HepG2 (cell line): Measurements from ENCODE around the gene LGALS8. TPM values are rescaled to one million over a fixed set of nuclear protein-coding genes. Genes with fewer than 3 reads are reported as not detected.

ENCODE experiments used
- MTA3 ChIP-seq: sonication (generic); formaldehyde crosslinking; IDR thresholded peaks from 2 replicates; pipeline ENCODE4 v1.4.0; 2020; ENCODE audit warnings: missing genetic modification reagents
- POLR2A ChIP-seq, 2 experiments: IDR thresholded peaks; 2 replicates each; pipeline ENCODE4 v1.6.1; 2011; ENCODE audit warnings: low read depth in 2 of 2, low read length in 2 of 2, mild to moderate bottlenecking in 1 of 2, moderate library complexity in 1 of 2; ENCODE audit not compliant: insufficient read depth in 1 of 2
- SAFB2 ChIP-seq: sonication (generic); formaldehyde crosslinking; IDR thresholded peaks from 2 replicates; pipeline ENCODE4 v1.5.1; 2020; ENCODE audit warnings: missing genetic modification reagents, low read depth, mild to moderate bottlenecking, borderline replicate concordance
- ZC3H4 ChIP-seq: sonication (generic); formaldehyde crosslinking; IDR thresholded peaks from 2 replicates; pipeline ENCODE4 v1.4.0; 2020; ENCODE audit warnings: missing genetic modification reagents, borderline replicate concordance
- ZMYM3 ChIP-seq: sonication (generic); formaldehyde crosslinking; IDR thresholded peaks from 2 replicates; pipeline ENCODE4 v1.5.1; 2020; ENCODE audit warnings: mild to moderate bottlenecking, missing genetic modification reagents
- ZNF501 ChIP-seq: sonication (generic); formaldehyde crosslinking; IDR thresholded peaks from 2 replicates; pipeline ENCODE4 v1.5.1; 2020; ENCODE audit warnings: mild to moderate bottlenecking, moderate library complexity, missing genetic modification reagents
- ZNF674 ChIP-seq: sonication (generic); formaldehyde crosslinking; IDR thresholded peaks from 2 replicates; pipeline ENCODE4 v1.5.0; 2020; ENCODE audit warnings: low read depth, mild to moderate bottlenecking, missing genetic modification reagents
- polyA plus RNA-seq, 8 experiments: library from polyadenylated mRNA; depleted of rRNA in 3 of 8; stranded (reverse) in 7 of 8; unstranded in 1 of 8; fragments of >200 nt; fragmentation: Illumina TruSeq in 4 of 8; extraction: Trizol in 4 of 8; gene quantifications; 2 replicates each; pipeline versions ENCODE4 v1.2.1 to v1.2.3, GENCODE V29; 2011 to 2016; ENCODE audit warnings: low read depth in 4 of 8, missing spikeins in 1 of 8, mixed read lengths in 1 of 8; ENCODE audit not compliant: insufficient read depth in 1 of 8
- total RNA-seq, 5 experiments: library from RNA; depleted of rRNA; stranded (reverse); fragments of >200 nt; fragmentation: Illumina TruSeq; extraction: Trizol; gene quantifications; 2 replicates each; pipeline ENCODE4 v1.2.3, GENCODE V29; 2016; ENCODE audit warnings: low read depth in 1 of 5
- TF ChIP-seq, protein P1 (sequence below), 2 experiments: fragments of 450-650 bp in 1 of 2; sonication (generic) in 1 of 2; formaldehyde crosslinking in 1 of 2; IDR thresholded peaks; 2 replicates each; pipeline versions ENCODE4 v1.6.1 to v1.8.0; 2016 to 2022; ENCODE audit warnings: antibody characterized with exemption in 1 of 2, mild to moderate bottlenecking in 1 of 2, missing genetic modification reagents in 1 of 2
- TF ChIP-seq, protein P2 (sequence below): sonication (generic); formaldehyde crosslinking; IDR thresholded peaks from 2 replicates; pipeline ENCODE4 v1.4.0; 2020; ENCODE audit warnings: missing genetic modification reagents, borderline replicate concordance
- TF ChIP-seq, protein P3 (sequence below): sonication (generic); formaldehyde crosslinking; IDR thresholded peaks from 2 replicates; pipeline ENCODE4 v1.5.0; 2020; ENCODE audit warnings: missing genetic modification reagents
- TF ChIP-seq, protein P4 (sequence below): sonication (generic); formaldehyde crosslinking; conservative IDR thresholded peaks from 2 replicates; pipeline ENCODE4 v1.5.0; 2020; ENCODE audit warnings: missing genetic modification reagents
- TF ChIP-seq, protein P5 (sequence below): sonication (generic); formaldehyde crosslinking; IDR thresholded peaks from 2 replicates; pipeline ENCODE4 v1.5.0; 2020; ENCODE audit warnings: missing genetic modification reagents

LGALS8 gene
- total and polyA plus RNA-seq, 2 of the 13 experiments (the other 11 are each of a cell fraction or from before 2014, with no cell fraction given), result 29.3 to 185 TPM

DNA sequence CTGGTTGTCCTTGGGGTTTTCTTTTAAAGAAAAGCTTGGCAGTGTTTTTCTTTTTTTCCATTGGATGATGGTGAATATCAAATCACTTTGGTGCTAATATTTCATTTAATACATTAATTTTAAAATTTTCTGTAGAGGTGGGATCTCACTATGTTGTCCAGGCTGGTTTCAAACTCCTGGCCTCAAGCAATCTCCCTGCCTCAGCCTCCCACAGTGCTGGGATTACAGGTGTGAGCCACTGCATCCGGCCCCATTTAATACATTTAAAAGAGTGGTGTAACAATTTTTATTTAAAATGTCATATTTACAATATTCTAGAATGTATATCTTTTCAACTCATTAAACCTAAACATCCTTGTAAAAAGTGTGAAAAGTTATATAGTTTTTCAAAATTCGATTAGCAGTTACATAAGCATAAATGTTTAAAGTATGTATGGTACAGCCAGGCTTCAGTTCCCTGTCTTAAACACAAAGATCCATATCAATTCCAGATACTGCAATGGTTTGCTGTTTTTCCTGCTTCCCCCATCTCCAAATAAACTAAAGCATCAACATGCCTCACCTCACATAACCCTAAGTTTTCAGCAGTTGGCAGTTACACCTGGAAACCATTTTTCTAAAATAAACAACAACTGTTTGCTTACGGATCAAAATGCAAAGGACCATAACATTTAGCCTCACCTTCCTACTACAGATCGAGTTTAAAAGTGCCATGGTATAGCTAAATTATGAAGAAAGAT is 8.9 kb upstream of the LGALS8 start (continued):
- TF ChIP-seq ZC3H4 (CRISPR knock-in tag) (no peak), SAFB2 (CRISPR knock-in tag) (no peak), ZMYM3 (no peak), MTA3 (CRISPR knock-in tag) (no peak), ZNF674 (CRISPR knock-in tag) (no peak), ZNF501 (CRISPR knock-in tag) (no peak), POLR2A (IDR thresholded peaks at IDR 0.05; ENCODE audit: insufficient read depth in 1 of 2, low read depth in 2 of 2, low read length in 2 of 2) (no peak)
- TF ChIP-seq, protein P1, sequence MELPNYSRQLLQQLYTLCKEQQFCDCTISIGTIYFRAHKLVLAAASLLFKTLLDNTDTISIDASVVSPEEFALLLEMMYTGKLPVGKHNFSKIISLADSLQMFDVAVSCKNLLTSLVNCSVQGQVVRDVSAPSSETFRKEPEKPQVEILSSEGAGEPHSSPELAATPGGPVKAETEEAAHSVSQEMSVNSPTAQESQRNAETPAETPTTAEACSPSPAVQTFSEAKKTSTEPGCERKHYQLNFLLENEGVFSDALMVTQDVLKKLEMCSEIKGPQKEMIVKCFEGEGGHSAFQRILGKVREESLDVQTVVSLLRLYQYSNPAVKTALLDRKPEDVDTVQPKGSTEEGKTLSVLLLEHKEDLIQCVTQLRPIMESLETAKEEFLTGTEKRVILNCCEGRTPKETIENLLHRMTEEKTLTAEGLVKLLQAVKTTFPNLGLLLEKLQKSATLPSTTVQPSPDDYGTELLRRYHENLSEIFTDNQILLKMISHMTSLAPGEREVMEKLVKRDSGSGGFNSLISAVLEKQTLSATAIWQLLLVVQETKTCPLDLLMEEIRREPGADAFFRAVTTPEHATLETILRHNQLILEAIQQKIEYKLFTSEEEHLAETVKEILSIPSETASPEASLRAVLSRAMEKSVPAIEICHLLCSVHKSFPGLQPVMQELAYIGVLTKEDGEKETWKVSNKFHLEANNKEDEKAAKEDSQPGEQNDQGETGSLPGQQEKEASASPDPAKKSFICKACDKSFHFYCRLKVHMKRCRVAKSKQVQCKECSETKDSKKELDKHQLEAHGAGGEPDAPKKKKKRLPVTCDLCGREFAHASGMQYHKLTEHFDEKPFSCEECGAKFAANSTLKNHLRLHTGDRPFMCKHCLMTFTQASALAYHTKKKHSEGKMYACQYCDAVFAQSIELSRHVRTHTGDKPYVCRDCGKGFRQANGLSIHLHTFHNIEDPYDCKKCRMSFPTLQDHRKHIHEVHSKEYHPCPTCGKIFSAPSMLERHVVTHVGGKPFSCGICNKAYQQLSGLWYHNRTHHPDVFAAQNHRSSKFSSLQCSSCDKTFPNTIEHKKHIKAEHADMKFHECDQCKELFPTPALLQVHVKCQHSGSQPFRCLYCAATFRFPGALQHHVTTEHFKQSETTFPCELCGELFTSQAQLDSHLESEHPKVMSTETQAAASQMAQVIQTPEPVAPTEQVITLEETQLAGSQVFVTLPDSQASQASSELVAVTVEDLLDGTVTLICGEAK (IDR thresholded peaks at IDR 0.05), result no peak
- TF ChIP-seq, protein P1 (CRISPR knock-in tag; IDR thresholded peaks at IDR 0.05), result no peak
- TF ChIP-seq, protein P2, sequence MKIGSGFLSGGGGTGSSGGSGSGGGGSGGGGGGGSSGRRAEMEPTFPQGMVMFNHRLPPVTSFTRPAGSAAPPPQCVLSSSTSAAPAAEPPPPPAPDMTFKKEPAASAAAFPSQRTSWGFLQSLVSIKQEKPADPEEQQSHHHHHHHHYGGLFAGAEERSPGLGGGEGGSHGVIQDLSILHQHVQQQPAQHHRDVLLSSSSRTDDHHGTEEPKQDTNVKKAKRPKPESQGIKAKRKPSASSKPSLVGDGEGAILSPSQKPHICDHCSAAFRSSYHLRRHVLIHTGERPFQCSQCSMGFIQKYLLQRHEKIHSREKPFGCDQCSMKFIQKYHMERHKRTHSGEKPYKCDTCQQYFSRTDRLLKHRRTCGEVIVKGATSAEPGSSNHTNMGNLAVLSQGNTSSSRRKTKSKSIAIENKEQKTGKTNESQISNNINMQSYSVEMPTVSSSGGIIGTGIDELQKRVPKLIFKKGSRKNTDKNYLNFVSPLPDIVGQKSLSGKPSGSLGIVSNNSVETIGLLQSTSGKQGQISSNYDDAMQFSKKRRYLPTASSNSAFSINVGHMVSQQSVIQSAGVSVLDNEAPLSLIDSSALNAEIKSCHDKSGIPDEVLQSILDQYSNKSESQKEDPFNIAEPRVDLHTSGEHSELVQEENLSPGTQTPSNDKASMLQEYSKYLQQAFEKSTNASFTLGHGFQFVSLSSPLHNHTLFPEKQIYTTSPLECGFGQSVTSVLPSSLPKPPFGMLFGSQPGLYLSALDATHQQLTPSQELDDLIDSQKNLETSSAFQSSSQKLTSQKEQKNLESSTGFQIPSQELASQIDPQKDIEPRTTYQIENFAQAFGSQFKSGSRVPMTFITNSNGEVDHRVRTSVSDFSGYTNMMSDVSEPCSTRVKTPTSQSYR, result peak; percentile 72; the same call in 1 of the 2 replicates
- TF ChIP-seq, protein P3, sequence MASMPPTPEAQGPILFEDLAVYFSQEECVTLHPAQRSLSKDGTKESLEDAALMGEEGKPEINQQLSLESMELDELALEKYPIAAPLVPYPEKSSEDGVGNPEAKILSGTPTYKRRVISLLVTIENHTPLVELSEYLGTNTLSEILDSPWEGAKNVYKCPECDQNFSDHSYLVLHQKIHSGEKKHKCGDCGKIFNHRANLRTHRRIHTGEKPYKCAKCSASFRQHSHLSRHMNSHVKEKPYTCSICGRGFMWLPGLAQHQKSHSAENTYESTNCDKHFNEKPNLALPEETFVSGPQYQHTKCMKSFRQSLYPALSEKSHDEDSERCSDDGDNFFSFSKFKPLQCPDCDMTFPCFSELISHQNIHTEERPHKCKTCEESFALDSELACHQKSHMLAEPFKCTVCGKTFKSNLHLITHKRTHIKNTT (CRISPR knock-in tag), result no peak
- TF ChIP-seq, protein P4, sequence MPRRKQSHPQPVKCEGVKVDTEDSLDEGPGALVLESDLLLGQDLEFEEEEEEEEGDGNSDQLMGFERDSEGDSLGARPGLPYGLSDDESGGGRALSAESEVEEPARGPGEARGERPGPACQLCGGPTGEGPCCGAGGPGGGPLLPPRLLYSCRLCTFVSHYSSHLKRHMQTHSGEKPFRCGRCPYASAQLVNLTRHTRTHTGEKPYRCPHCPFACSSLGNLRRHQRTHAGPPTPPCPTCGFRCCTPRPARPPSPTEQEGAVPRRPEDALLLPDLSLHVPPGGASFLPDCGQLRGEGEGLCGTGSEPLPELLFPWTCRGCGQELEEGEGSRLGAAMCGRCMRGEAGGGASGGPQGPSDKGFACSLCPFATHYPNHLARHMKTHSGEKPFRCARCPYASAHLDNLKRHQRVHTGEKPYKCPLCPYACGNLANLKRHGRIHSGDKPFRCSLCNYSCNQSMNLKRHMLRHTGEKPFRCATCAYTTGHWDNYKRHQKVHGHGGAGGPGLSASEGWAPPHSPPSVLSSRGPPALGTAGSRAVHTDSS, result no peak
- TF ChIP-seq, protein P5, sequence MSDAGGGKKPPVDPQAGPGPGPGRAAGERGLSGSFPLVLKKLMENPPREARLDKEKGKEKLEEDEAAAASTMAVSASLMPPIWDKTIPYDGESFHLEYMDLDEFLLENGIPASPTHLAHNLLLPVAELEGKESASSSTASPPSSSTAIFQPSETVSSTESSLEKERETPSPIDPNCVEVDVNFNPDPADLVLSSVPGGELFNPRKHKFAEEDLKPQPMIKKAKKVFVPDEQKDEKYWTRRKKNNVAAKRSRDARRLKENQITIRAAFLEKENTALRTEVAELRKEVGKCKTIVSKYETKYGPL (CRISPR knock-in tag), result no peak; the same call in 1 of the 2 replicates
